Esophagus squamous epithelium (tissue), 5 donors: ENCODE measurements around the gene TLCD3A. TPM values are rescaled to one million over a fixed set of nuclear protein-coding genes. Genes with fewer than 3 reads are reported as not detected.
"Not testable (repeated sequence)": the region's sequence is repeated elsewhere in the genome, so short reads cannot be mapped to it uniquely, and the experiment has no call there.

Experiments used
- DNase-seq: peaks from one replicate; lab custom pipeline; 2025; lab: John Stamatoyannopoulos, UW
- H3K27ac ChIP-seq, 4 donors: fragments of 200-600 bp; sonication (generic); one replicate each; pipeline ENCODE4 v1.5.1; 2016 to 2019; ENCODE audit warnings: mild to moderate bottlenecking in 1 of 4
- H3K27me3 ChIP-seq, 4 donors: fragments of 200-600 bp; sonication (generic); 1 replicate in 3 of 4; 2 replicates in 1 of 4; pipeline versions ENCODE4 v1.5.1 to v1.6.0; 2017 to 2021; ENCODE audit warnings: antibody characterized with exemption in 1 of 4
- H3K36me3 ChIP-seq, 3 donors: fragments of 200-600 bp; sonication (generic); one replicate each; pipeline ENCODE4 v1.5.1; 2016 to 2019
- H3K4me1 ChIP-seq, 3 donors: fragments of 200-600 bp; sonication (generic); one replicate each; pipeline ENCODE4 v1.5.1; 2017 to 2019
- H3K4me3 ChIP-seq, 4 donors: fragments of 200-600 bp; sonication (generic); 1 replicate in 3 of 4; 2 replicates in 1 of 4; pipeline ENCODE4 v1.5.1; 2016 to 2019; ENCODE audit warnings: mild to moderate bottlenecking in 2 of 4, moderate library complexity in 1 of 4
- H3K9me3 ChIP-seq, 3 donors: fragments of 200-600 bp; sonication (generic); one replicate each; pipeline ENCODE4 v1.5.1; 2016 to 2019
- CTCF ChIP-seq, 6 experiments: fragments of 450-650 bp in 4 of 6; fragments of 200-600 bp in 2 of 6; sonication (generic) in 2 of 6; IDR thresholded peaks; one replicate each; pipeline ENCODE4 v1.5.1; 2016 to 2019; ENCODE audit warnings: antibody characterized with exemption in 6 of 6, mild to moderate bottlenecking in 4 of 6, moderate library complexity in 4 of 6
- POLR2A ChIP-seq, 4 donors: fragments of 450-650 bp; IDR thresholded peaks; one replicate each; pipeline ENCODE4 v1.6.1; 2017; ENCODE audit warnings: antibody characterized with exemption in 4 of 4, mild to moderate bottlenecking in 4 of 4, moderate library complexity in 3 of 4
- WGBS, 2 donors: methylation state at CpG; one replicate each; pipeline ENCODE4 v1.1.5; 2018; 5-methylcytosine and 5-hydroxymethylcytosine counted together
- intact Hi-C: fragments of 100-400 bp; cut with DNase I; formaldehyde crosslinking; loops from one replicate; pipeline ENCODE4 v1.15.0; 2022
- total RNA-seq, 4 donors: library from RNA; depleted of rRNA; stranded (reverse); fragments of >200 nt; gene quantifications; one replicate each; pipeline ENCODE4 v1.1.0, GENCODE V29; 2016
- donor health status: DM: yes; HTN: yes; CAD: no.

Gene TLCD3A
- total RNA-seq, 4 donors from 2014 or later = 12.7 to 31.9 (median 20.9) TPM

DNA sequence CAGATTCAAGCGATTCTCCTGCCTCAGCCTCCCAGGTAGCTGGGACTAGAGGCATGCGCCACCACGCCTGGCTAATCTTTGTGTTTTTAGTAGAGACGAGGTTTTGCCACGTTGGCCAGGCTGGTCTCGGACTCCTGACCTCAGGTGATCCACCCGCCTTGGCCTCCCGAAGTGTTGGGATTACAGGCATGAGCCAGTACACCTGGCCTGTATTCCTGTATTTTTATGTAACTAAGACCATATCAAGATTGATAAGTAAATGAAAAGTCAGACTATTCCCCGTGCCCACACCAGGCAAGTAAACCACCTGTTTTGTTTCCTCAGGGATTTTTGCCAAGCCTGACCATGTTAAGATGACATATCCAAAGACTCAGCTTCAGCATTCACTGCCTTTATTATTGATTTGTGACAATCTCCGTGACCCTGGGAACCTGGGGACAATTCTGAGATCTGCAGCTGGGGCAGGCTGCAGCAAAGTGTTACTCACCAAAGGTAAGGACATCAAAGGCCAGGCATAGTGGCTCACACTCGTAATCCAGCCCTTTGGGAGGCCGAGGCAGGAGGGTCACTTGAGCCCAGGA lies 55.3 kb downstream of the TLCD3A start:
- H3K4me1 ChIP-seq = peaks cover 18 to 77% (median 20%) of the 10 kb centered on the region in 3 donors

GRCh38 chr17:788551-788950 lies 56.2 kb downstream of the TLCD3A start:
- intact Hi-C loops = no loop called here
- Histone ChIP-seq H3K9me3 (no peaks in the 10 kb centered on the region), H3K36me3 (peaks cover 0 to 60% (median 12%) of the 10 kb centered on the region in 3 donors), H3K27me3 (no peaks in the 10 kb centered on the region), H3K4me3 (no peak overlapping the region), H3K27ac (peak overlapping the region; percentile 85 to 95 (median 87)), H3K4me1 (peaks cover 10 to 75% (median 12%) of the 10 kb centered on the region in 3 donors)
- DNase-seq = no peak
- TF ChIP-seq POLR2A (IDR thresholded peaks at IDR 0.05) (no peak), CTCF (IDR thresholded peaks at IDR 0.05) (no peak)
- 0 to 55% methylated on average over 1 to 2 of the region's 4 CpGs for WGBS, 2 donors

More for the DNA sequence above, 55.3 kb downstream of the TLCD3A start:
- H3K9me3 ChIP-seq = no peaks in the 10 kb centered on the region
- TF ChIP-seq POLR2A (IDR thresholded peaks at IDR 0.05) (no peak), CTCF (IDR thresholded peaks at IDR 0.05) (no peak)
- no peak overlapping the region for H3K4me3 ChIP-seq
- intact Hi-C loops = no loop called here
- H3K36me3 ChIP-seq = peaks cover 0 to 58% (median 12%) of the 10 kb centered on the region in 3 donors
- no peaks in the 10 kb centered on the region for H3K27me3 ChIP-seq
- H3K27ac ChIP-seq = peak overlapping the region in 3 of 4 donors; percentile 85 to 95 (median 85)
- no peak for DNase-seq
- 86 to 94% methylated on average over 12 of the region's 12 CpGs for WGBS, 2 donors

- intact Hi-C loops = no loop called here
- Histone ChIP-seq H3K27ac (peak overlapping the region; percentile 85 to 95 (median 87)), H3K9me3 (no peaks in the 10 kb centered on the region), H3K4me1 (peaks cover 5 to 75% (median 7%) of the 10 kb centered on the region in 3 donors), H3K27me3 (no peaks in the 10 kb centered on the region), H3K36me3 (peaks cover 0 to 60% (median 12%) of the 10 kb centered on the region in 3 donors), H3K4me3 (peak overlapping the region in 2 of 4 donors; percentile 9 to 16)
- DNase-seq = no peak
- 49 to 50% methylated on average over 14 of the region's 14 CpGs for WGBS, 2 donors
- TF ChIP-seq POLR2A (IDR thresholded peaks at IDR 0.05) = no peak
Measured at GRCh38 chr17:789160-789840, 56.9 kb downstream of the TLCD3A start.

DNA sequence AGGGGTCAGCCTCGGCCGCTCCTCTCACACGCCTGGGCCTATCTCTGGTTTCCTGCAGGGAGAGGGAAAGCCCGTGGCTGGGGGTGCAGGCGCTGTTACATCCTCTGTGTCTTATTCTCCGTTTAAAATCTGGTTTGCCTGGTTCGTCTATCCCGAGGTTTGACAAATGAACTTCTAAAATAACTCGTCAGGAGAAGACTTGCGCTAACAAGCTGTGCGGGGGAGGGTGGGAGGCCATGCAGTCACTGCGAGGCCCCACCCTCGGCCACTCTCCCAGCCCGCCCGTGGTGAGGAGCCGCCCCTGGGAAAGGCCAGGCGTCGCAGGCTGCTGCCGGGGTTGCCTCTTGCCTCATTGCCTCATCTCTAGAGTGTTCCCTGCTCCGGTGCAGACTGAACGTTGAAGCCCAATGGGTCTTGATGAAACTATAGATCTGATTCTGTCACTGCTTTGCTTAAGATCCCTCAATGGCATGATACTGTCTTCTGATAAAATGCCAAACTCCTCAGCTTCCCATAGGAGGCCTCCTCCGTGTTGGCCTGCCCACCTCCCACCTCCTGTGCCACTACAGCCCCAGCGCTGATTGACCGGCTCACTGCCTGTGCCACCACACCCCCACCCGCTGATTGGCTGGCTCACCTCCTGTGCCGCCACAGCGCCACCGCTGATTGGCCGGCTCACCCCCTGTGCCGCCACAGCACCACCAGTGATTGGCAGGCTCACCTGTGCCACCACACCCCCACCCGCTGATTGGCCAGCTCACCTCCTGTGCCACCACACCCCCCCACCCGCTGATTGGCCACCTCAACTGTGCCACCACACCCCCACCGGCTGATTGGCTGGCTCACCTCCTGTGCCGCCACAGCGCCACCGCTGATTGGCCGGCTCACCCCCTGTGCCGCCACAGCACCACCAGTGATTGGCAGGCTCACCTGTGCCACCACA lies 57.8 kb downstream of the TLCD3A start:
- H3K27me3 ChIP-seq, DNase-seq, H3K9me3 ChIP-seq: not testable (repeated sequence)
- peaks cover 0 to 60% (median 12%) of the 10 kb centered on the region in 3 donors for H3K36me3 ChIP-seq
- 33 to 54% methylated on average over 17 of the region's 38 CpGs for WGBS, 2 donors
- intact Hi-C loops = loop anchor here (10.0 kb wide), 1 partner anchor 85 kb away; no protein-coding TSS in a partner anchor
- peaks cover 13 to 77% (median 14%) of the 10 kb centered on the region in 3 donors for H3K4me1 ChIP-seq
- peak overlapping the region in 3 of 4 donors; percentile 9 to 16 (median 15) for H3K4me3 ChIP-seq
- H3K27ac ChIP-seq = peak overlapping the region; percentile 85 to 95 (median 87)

DNA sequence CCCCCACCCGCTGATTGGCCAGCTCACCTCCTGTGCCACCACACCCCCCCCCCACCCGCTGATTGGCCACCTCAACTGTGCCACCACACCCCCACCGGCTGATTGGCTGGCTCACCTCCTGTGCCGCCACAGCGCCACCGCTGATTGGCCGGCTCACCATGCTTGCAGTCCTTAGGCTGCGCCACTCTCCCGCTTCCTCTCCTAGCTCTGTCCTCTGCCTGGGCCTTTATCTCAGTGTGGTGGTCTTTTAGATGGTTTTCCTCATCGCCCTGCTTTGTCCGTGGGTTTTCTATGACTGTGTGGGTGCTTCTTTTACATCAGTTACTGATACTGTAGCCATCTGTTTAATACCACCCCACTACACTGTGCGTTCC lies 58.5 kb downstream of the TLCD3A start:
- peaks cover 14 to 83% (median 14%) of the 10 kb centered on the region in 3 donors for H3K4me1 ChIP-seq
- not testable (repeated sequence) for H3K27me3 ChIP-seq, H3K9me3 ChIP-seq, H3K4me3 ChIP-seq, DNase-seq
- 52 to 88% methylated on average over 9 to 10 of the region's 12 CpGs for WGBS, 2 donors
- H3K27ac ChIP-seq = peak overlapping the region; percentile 47 to 95 (median 57)
- H3K36me3 ChIP-seq = peaks cover 0 to 60% (median 12%) of the 10 kb centered on the region in 3 donors
- intact Hi-C loops = loop anchor here (10.0 kb wide), 1 partner anchor 84 kb away; no protein-coding TSS in a partner anchor

DNA sequence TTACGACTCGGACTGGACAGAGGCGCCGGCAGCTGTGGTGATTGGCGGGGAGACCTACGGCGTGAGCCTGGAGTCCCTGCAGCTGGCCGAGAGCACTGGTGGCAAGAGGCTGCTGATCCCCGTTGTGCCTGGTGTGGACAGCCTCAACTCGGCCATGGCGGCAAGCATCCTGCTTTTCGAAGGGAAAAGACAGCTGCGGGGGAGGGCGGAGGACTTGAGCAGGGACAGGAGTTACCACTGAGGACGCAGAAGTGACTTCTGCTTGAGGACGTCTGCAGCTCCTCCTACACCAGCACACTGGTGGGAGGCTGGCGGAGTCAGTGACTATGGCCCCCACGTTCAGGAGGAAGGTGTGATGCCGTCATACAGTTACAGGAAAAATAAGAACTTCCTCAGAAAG lies 59.4 kb downstream of the TLCD3A start:
- H3K27me3 ChIP-seq = no peaks in the 10 kb centered on the region
- intact Hi-C loops = loop anchor here (10.0 kb wide), 1 partner anchor 83 kb away; no protein-coding TSS in a partner anchor
- WGBS, 2 donors = 79 to 81% methylated on average over 17 to 18 of the region's 19 CpGs
- no peak overlapping the region for H3K4me3 ChIP-seq
- TF ChIP-seq CTCF (IDR thresholded peaks at IDR 0.05) (no peak), POLR2A (IDR thresholded peaks at IDR 0.05) (no peak)
- no peak for DNase-seq
- H3K27ac ChIP-seq = peak overlapping the region; percentile 47 to 95 (median 57)
- H3K4me1 ChIP-seq = peaks cover 14 to 80% (median 14%) of the 10 kb centered on the region in 3 donors
- peaks cover 0 to 50% (median 12%) of the 10 kb centered on the region in 3 donors for H3K36me3 ChIP-seq
- H3K9me3 ChIP-seq = no peaks in the 10 kb centered on the region
